ENCODE results near the gene CYP3A5.

CYP3A5 gene

DNA sequence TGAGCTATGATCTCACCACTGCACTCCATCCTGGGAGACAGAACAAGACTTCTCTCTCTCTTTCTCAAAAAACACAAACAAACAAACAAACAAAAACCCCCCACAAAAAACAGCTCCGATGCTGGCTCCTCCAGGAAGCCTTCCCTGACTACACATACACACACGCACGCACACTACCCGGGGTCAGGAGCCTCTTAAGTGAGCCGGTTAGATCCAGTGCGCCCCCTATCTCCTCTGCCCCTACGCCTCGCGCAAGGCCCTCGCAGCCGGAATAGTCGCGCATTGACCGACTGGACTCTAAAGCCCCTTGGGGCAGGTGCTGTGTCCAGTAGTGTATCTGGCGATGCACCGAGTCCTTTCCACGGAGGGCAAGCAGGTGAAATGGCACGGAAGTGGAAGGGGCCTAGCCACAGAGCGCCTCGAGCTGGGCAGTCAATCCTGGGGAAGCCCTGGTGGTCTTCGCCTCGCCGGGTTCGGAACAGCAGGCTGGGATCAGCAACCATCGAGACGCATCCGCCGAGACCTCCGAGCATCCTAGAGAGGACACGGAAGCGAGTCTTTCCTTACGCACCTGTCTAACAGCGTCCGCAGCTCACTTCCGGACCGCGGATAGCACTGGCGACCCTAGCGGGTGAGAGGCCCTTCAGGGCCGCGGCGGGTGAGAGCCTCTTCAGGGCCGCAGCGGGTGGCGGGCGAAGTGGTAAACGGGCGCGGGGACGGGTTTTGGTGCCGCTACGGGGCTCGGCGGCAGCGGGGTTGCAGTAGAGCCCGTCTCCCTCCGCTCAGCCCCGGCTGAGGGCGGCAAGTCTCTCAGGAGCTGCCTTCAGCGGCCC is 63.2 kb downstream of the CYP3A5 start, which contains the start of gene ZSCAN25:
TSS of gene ZSCAN25 (plus strand) at position 588 of the 833 bp plus-strand sequence. CDS start 2,661 bp downstream, outside the sequence.
- peaks cover 26% of the 10 kb centered on the region for H3K36me3 Mint-ChIP-seq (ENCODE audit: low read depth)
- TF ChIP-seq, protein P1, sequence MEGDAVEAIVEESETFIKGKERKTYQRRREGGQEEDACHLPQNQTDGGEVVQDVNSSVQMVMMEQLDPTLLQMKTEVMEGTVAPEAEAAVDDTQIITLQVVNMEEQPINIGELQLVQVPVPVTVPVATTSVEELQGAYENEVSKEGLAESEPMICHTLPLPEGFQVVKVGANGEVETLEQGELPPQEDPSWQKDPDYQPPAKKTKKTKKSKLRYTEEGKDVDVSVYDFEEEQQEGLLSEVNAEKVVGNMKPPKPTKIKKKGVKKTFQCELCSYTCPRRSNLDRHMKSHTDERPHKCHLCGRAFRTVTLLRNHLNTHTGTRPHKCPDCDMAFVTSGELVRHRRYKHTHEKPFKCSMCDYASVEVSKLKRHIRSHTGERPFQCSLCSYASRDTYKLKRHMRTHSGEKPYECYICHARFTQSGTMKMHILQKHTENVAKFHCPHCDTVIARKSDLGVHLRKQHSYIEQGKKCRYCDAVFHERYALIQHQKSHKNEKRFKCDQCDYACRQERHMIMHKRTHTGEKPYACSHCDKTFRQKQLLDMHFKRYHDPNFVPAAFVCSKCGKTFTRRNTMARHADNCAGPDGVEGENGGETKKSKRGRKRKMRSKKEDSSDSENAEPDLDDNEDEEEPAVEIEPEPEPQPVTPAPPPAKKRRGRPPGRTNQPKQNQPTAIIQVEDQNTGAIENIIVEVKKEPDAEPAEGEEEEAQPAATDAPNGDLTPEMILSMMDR (IDR thresholded peaks at IDR 0.05) = peak; percentile 25
- H3K9me3 Mint-ChIP-seq = peaks cover 7% of the 10 kb centered on the region
- H3K27me3 Mint-ChIP-seq (ENCODE audit: low read depth, poor library complexity) = peaks cover 22% of the 10 kb centered on the region
- peak within 1 kb of the TSS; percentile 95 for H3K4me3 Mint-ChIP-seq
- H3K4me1 Mint-ChIP-seq = peaks cover 31% of the 10 kb centered on the region
- peak within 1 kb of the TSS; percentile 98 for H3K27ac Mint-ChIP-seq
- peak; percentile 91 for DNase-seq

DNA sequence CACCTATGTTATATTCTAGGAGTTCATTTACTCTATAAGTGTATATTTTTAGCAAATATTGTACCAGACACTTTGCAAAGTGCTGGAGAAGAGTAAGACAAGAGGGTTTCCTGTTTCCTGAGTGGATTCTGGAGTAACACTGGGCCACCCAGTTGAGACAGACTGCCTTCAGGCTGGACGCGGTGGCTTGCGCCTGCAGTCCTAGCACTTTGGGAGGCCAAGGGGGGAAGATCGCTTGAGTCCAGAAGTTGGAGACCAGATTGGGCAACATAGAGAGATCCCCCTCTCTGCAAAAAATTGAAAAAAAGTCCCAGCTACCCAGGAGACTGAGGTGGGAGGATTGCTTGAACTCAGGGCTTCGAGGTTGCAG is 63.8 kb downstream of the CYP3A5 start:
- H3K4me3 Mint-ChIP-seq = peak overlapping the region; percentile 95
- peaks cover 28% of the 10 kb centered on the region for H3K27me3 Mint-ChIP-seq (ENCODE audit: low read depth, poor library complexity)
- H3K4me1 Mint-ChIP-seq = peaks cover 31% of the 10 kb centered on the region
- no peak overlapping the region for H3K27ac Mint-ChIP-seq
- H3K36me3 Mint-ChIP-seq (ENCODE audit: low read depth) = peaks cover 20% of the 10 kb centered on the region
- TF ChIP-seq, protein P1 (IDR thresholded peaks at IDR 0.05) = no peak
- no peak for DNase-seq
- H3K9me3 Mint-ChIP-seq = peaks cover 7% of the 10 kb centered on the region

DNA sequence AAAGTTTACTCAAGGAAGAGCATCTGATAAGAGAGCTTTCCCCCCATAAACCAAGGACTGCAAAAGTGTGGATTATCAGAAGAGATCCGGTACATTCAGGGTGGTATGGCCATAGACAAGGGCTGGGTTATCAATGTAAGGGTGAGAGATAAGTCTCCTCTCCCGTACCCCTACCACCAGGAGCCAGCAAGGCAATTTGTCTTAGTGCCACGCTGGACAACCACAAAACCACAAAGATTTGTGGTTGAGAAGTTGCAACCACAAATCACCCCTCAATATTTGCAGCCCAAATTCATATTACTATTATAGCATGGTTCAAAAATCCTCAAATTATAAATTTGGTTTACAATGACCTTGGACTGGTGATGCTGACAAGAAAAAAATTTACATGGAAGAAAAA is 65.3 kb downstream of the CYP3A5 start:
- H3K4me3 Mint-ChIP-seq = no peak overlapping the region
- no peak for DNase-seq
- H3K4me1 Mint-ChIP-seq = peaks cover 31% of the 10 kb centered on the region
- peaks cover 8% of the 10 kb centered on the region for H3K36me3 Mint-ChIP-seq (ENCODE audit: low read depth)
- TF ChIP-seq, protein P1 (IDR thresholded peaks at IDR 0.05) = no peak
- H3K9me3 Mint-ChIP-seq = peaks cover 7% of the 10 kb centered on the region
- no peak overlapping the region for H3K27ac Mint-ChIP-seq
- peaks cover 43% of the 10 kb centered on the region for H3K27me3 Mint-ChIP-seq (ENCODE audit: low read depth, poor library complexity)

DNA sequence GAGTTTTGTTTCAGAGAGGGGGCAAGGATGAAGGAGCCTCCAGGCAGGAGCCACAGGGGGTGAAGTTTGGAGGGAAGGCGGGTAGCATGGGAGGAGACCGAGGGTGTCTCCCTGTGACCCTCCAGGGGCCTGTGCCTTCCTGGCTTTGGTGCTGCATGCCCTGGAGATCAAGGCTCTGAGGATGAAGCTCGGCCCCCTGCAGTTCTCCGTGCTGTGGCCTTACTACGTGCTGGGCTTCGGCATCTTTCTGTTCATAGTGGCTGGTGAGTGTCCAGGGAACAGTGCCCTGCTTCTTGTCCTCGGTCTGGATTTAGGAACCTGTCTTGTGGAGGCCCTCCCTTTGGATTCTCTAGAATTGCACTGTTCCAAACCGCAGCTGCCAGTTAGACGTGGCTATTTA is 72.2 kb downstream of the CYP3A5 start:
- DNase-seq = no peak
- Mint-ChIP-seq H3K4me1 (no peaks in the 10 kb centered on the region), H3K9me3 (no peaks in the 10 kb centered on the region), H3K4me3 (no peak overlapping the region), H3K27ac (no peak overlapping the region), H3K27me3 (ENCODE audit: low read depth, poor library complexity) (peaks cover 62% of the 10 kb centered on the region), H3K36me3 (ENCODE audit: low read depth) (no peaks in the 10 kb centered on the region)
- TF ChIP-seq, protein P1 (IDR thresholded peaks at IDR 0.05) = no peak

DNA sequence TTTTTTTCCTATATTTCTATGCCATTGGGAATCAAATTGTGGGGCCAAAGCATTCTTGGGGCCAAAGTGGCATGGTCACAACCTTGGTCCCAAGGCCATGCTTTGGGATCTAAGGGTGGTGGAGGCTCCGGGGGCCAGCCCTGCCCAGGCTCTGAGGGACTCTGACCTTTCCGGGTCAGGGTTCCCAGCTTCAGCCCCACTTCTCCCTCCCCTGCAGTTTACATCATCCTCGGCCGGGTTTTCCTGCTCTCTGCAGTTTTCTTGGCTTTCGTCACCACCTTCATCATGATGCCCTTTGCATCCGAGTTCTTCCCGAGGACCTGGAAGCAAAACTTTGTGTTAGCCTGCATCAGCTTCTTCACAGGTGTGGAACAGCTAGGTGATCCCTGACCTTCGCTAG is 73.3 kb downstream of the CYP3A5 start:
- Mint-ChIP-seq H3K27ac (no peak overlapping the region), H3K36me3 (ENCODE audit: low read depth) (no peaks in the 10 kb centered on the region), H3K9me3 (no peaks in the 10 kb centered on the region), H3K4me1 (no peaks in the 10 kb centered on the region), H3K27me3 (ENCODE audit: low read depth, poor library complexity) (peaks cover 55% of the 10 kb centered on the region), H3K4me3 (no peak overlapping the region)
- DNase-seq = no peak
- TF ChIP-seq, protein P1 (IDR thresholded peaks at IDR 0.05) = no peak

DNA sequence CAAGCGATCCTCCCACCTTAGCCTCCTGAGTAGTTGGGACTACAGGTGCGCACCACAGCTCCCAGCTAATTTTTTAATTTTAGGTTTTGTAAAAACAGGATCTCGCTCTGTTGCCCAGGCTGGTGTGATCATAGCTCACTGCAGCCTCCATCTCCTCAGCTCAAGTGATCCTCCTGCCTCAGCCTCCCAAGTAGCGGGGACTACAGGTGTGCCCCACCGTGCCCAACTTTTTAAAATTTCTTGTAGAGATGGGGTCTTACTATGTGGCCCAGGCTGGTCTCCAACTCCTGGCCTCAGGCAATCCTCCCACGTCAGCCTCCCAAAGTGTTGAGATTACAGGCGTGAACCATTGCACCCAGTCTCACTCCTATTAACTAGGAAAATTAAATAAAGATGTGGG is 74.3 kb downstream of the CYP3A5 start:
- Mint-ChIP-seq H3K27me3 (ENCODE audit: low read depth, poor library complexity) (peaks cover 47% of the 10 kb centered on the region), H3K4me3 (no peak overlapping the region), H3K4me1 (no peaks in the 10 kb centered on the region), H3K27ac (no peak overlapping the region), H3K36me3 (ENCODE audit: low read depth) (no peaks in the 10 kb centered on the region), H3K9me3 (no peaks in the 10 kb centered on the region)
- TF ChIP-seq, protein P1 (IDR thresholded peaks at IDR 0.05) = no peak
- no peak for DNase-seq
